ENCODE results near the gene RECK. TPM values are rescaled to one million over a fixed set of nuclear protein-coding genes. Genes with fewer than 3 reads are reported as not detected.
"Not testable (repeated sequence)": the region's sequence is repeated elsewhere in the genome, so short reads cannot be mapped to it uniquely, and the experiment has no call there.

RECK gene
- total RNA-seq, 1 experiment from 2014 or later: 2.1 TPM

GRCh38 chr9:35993976-35994720 lies 42.6 kb upstream of the RECK start:
- no peaks in the 10 kb centered on the region for H3K4me1 ChIP-seq (replicated peaks; ENCODE audit: insufficient read depth)
- DNase-seq: no peak
- no peaks in the 10 kb centered on the region for H3K9me3 ChIP-seq (ENCODE audit: insufficient read depth, low read depth)
- H3K9me2 ChIP-seq (ENCODE audit: insufficient read depth): no peaks in the 10 kb centered on the region
- H3K36me3 ChIP-seq (ENCODE audit: low read depth): no peaks in the 10 kb centered on the region
- H3F3A ChIP-seq (ENCODE audit: insufficient read depth, low read depth): no peaks in the 10 kb centered on the region
- H3K4me3 ChIP-seq: no peak overlapping the region
- TF ChIP-seq EZH2 (IDR thresholded peaks at IDR 0.05; ENCODE audit: low read depth) (no peak), CTCF (conservative IDR thresholded peaks at IDR 0.05) (no peak)
- no peaks in the 10 kb centered on the region for H3K79me2 ChIP-seq (ENCODE audit: low read depth)
- no peaks in the 10 kb centered on the region for H4K20me1 ChIP-seq (ENCODE audit: insufficient read depth)
- no peak overlapping the region for H3K4me2 ChIP-seq
- no peak overlapping the region for H3K27ac ChIP-seq
- CTCF ChIA-PET: interaction anchor here (0.6 kb wide), 2 partner anchors 9 to 111 kb away, joined by 4 to 10 read pairs; no protein-coding TSS in a partner anchor
- intact Hi-C loops (cut with micrococcal nuclease; ENCODE audit: unreplicated experiment): no loop called here
- POLR2A ChIA-PET (ENCODE audit: unreplicated experiment): no interaction called here
- no peak overlapping the region for H2AFZ ChIP-seq
- H3K27me3 ChIP-seq (ENCODE audit: insufficient read depth, low read depth): no peaks in the 10 kb centered on the region
- BruUV-seq (replicated peaks): no TSS peak

GRCh38 chr9:35994959-35995358 lies 41.8 kb upstream of the RECK start:
- Histone ChIP-seq H3K79me2 (ENCODE audit: low read depth) (no peaks in the 10 kb centered on the region), H3K4me2 (no peak overlapping the region), H3K4me1 (replicated peaks; ENCODE audit: insufficient read depth) (no peaks in the 10 kb centered on the region), H3K27ac (no peak overlapping the region), H3K4me3 (no peak overlapping the region), H3K36me3 (ENCODE audit: low read depth) (no peaks in the 10 kb centered on the region), H4K20me1 (ENCODE audit: insufficient read depth) (no peaks in the 10 kb centered on the region), H3K9me3 (ENCODE audit: insufficient read depth, low read depth) (no peaks in the 10 kb centered on the region), H3K27me3 (ENCODE audit: insufficient read depth, low read depth) (no peaks in the 10 kb centered on the region), H3K9me2 (ENCODE audit: insufficient read depth) (no peaks in the 10 kb centered on the region), H2AFZ (no peak overlapping the region), H3F3A (ENCODE audit: insufficient read depth, low read depth) (no peaks in the 10 kb centered on the region)
- ChIA-PET CTCF (interaction anchor here (0.6 kb wide), 3 partner anchors 10 to 976 kb away, joined by 3 to 10 read pairs (median 4); no protein-coding TSS in a partner anchor), POLR2A (ENCODE audit: unreplicated experiment) (no interaction called here)
- no TSS peak for BruUV-seq (replicated peaks)
- TF ChIP-seq EZH2 (IDR thresholded peaks at IDR 0.05; ENCODE audit: low read depth): no peak
- no peak for TF ChIP-seq CTCF (conservative IDR thresholded peaks at IDR 0.05)
- no peak for DNase-seq
- intact Hi-C loops (cut with micrococcal nuclease; ENCODE audit: unreplicated experiment): no loop called here

- H3K27ac ChIP-seq: no peak overlapping the region
- intact Hi-C loops (cut with micrococcal nuclease; ENCODE audit: unreplicated experiment): no loop called here
- H3K36me3 ChIP-seq (ENCODE audit: low read depth): no peaks in the 10 kb centered on the region
- H3K4me3 ChIP-seq: no peak overlapping the region
- DNase-seq: no peak
- no peak overlapping the region for H2AFZ ChIP-seq
- no peaks in the 10 kb centered on the region for H3K9me2 ChIP-seq (ENCODE audit: insufficient read depth)
- no peaks in the 10 kb centered on the region for H3K9me3 ChIP-seq (ENCODE audit: insufficient read depth, low read depth)
- TF ChIP-seq EZH2 (IDR thresholded peaks at IDR 0.05; ENCODE audit: low read depth): no peak
- TF ChIP-seq CTCF (conservative IDR thresholded peaks at IDR 0.05): no peak
- no peak overlapping the region for H3K4me2 ChIP-seq
- H3K79me2 ChIP-seq (ENCODE audit: low read depth): no peaks in the 10 kb centered on the region
- BruUV-seq (replicated peaks): no TSS peak
- no peaks in the 10 kb centered on the region for H3K4me1 ChIP-seq (replicated peaks; ENCODE audit: insufficient read depth)
- ChIA-PET CTCF (no interaction called here), POLR2A (ENCODE audit: unreplicated experiment) (no interaction called here)
- no peaks in the 10 kb centered on the region for H3F3A ChIP-seq (ENCODE audit: insufficient read depth, low read depth)
- H3K27me3 ChIP-seq (ENCODE audit: insufficient read depth, low read depth): no peaks in the 10 kb centered on the region
- H4K20me1 ChIP-seq (ENCODE audit: insufficient read depth): no peaks in the 10 kb centered on the region
These were observed 40.2 kb upstream of the RECK start for GRCh38 chr9:35996358-35996970.

- H3K27ac ChIP-seq; BruUV-seq (replicated peaks); H3K4me1 ChIP-seq (replicated peaks; ENCODE audit: insufficient read depth); DNase-seq; H3K27me3 ChIP-seq (ENCODE audit: insufficient read depth, low read depth); H4K20me1 ChIP-seq (ENCODE audit: insufficient read depth); H2AFZ ChIP-seq; POLR2A ChIA-PET (ENCODE audit: unreplicated experiment); H3K4me3 ChIP-seq; CTCF ChIA-PET; H3K36me3 ChIP-seq (ENCODE audit: low read depth); H3K79me2 ChIP-seq (ENCODE audit: low read depth); H3F3A ChIP-seq (ENCODE audit: insufficient read depth, low read depth); H3K4me2 ChIP-seq; intact Hi-C loops (cut with micrococcal nuclease; ENCODE audit: unreplicated experiment); H3K9me2 ChIP-seq (ENCODE audit: insufficient read depth); H3K9me3 ChIP-seq (ENCODE audit: insufficient read depth, low read depth): not testable (repeated sequence)
These were observed 39.7 kb upstream of the RECK start for GRCh38 chr9:35997016-35997415.

Measured in PC-9 (cell line).